ENCODE data around the gene HAVCR1. TPM values are rescaled to one million over a fixed set of nuclear protein-coding genes. Genes with fewer than 3 reads are reported as not detected.
"Not testable (repeated sequence)": the region's sequence is repeated elsewhere in the genome, so short reads cannot be mapped to it uniquely, and the experiment has no call there.

HAVCR1 gene
- total RNA-seq, 1 experiment from 2014 or later = not detected

GRCh38 chr5:157057459-157058370 lies 1.2 kb downstream of the HAVCR1 start (continued):
- TF ChIP-seq ATF6 (CRISPR knock-in tag; IDR thresholded peaks at IDR 0.05) (no peak), GRHL2 (CRISPR knock-in tag; IDR thresholded peaks at IDR 0.05; ENCODE audit: insufficient replicate concordance, severe bottlenecking) (no peak), USF1 (CRISPR knock-in tag; IDR thresholded peaks at IDR 0.05) (no peak), CBFB (CRISPR knock-in tag; IDR thresholded peaks at IDR 0.05; ENCODE audit: low read depth) (no peak), SOX15 (CRISPR knock-in tag; IDR thresholded peaks at IDR 0.05) (no peak), RORB (CRISPR knock-in tag; IDR thresholded peaks at IDR 0.05) (no peak), NR1H2 (CRISPR knock-in tag; IDR thresholded peaks at IDR 0.05) (no peak)

GRCh38 chr5:157056848-157057247 lies 2.1 kb downstream of the HAVCR1 start:
- H3K27me3 Mint-ChIP-seq (ENCODE audit: low read depth); H3K4me3 Mint-ChIP-seq; DNase-seq (ENCODE audit: low spot score); POLR2A ChIA-PET; H3K4me1 Mint-ChIP-seq; H3K36me3 Mint-ChIP-seq; H3K9me3 Mint-ChIP-seq; ATAC-seq; H3K27ac Mint-ChIP-seq; CTCF ChIA-PET: not testable (repeated sequence)

- Mint-ChIP-seq H3K27ac (no peak overlapping the region), H3K4me1 (peaks cover 21% of the 10 kb centered on the region)
- no peak for TF ChIP-seq CDX4 (CRISPR knock-in tag; IDR thresholded peaks at IDR 0.05; ENCODE audit: borderline replicate concordance)
- no peak for TF ChIP-seq HMGA2 (CRISPR knock-in tag; IDR thresholded peaks at IDR 0.05)
- TF ChIP-seq ZBTB21 (CRISPR knock-in tag; IDR thresholded peaks at IDR 0.05; ENCODE audit: borderline replicate concordance) = no peak
- TF ChIP-seq ZNF423 (CRISPR knock-in tag; IDR thresholded peaks at IDR 0.05) = no peak
- TF ChIP-seq GRHL2 (CRISPR knock-in tag; IDR thresholded peaks at IDR 0.05; ENCODE audit: insufficient replicate concordance, severe bottlenecking) = no peak
- TF ChIP-seq FOXK1 (CRISPR knock-in tag; IDR thresholded peaks at IDR 0.05) = no peak
- TF ChIP-seq USF2 (CRISPR knock-in tag; IDR thresholded peaks at IDR 0.05) = no peak
- TF ChIP-seq GTF2I (CRISPR knock-in tag; conservative IDR thresholded peaks at IDR 0.05) = no peak
- no peak for TF ChIP-seq ZNF121 (CRISPR knock-in tag; IDR thresholded peaks at IDR 0.05)
- TF ChIP-seq ATF2 (CRISPR knock-in tag; IDR thresholded peaks at IDR 0.05; ENCODE audit: borderline replicate concordance, low read depth) = no peak
- TF ChIP-seq RELA (CRISPR knock-in tag; IDR thresholded peaks at IDR 0.05; ENCODE audit: borderline replicate concordance) = no peak
- no peak for TF ChIP-seq PRDM15 (CRISPR knock-in tag; IDR thresholded peaks at IDR 0.05)
- TF ChIP-seq ERG (CRISPR knock-in tag; IDR thresholded peaks at IDR 0.05) = no peak
- no peak for TF ChIP-seq ZNF263 (CRISPR knock-in tag; IDR thresholded peaks at IDR 0.05; ENCODE audit: low read depth)
- TF ChIP-seq ZNF317 (CRISPR knock-in tag; IDR thresholded peaks at IDR 0.05; ENCODE audit: borderline replicate concordance, low read depth) = no peak
- TF ChIP-seq RORB (CRISPR knock-in tag; IDR thresholded peaks at IDR 0.05) = no peak
Observed at GRCh38 chr5:157051604-157052245, 7.2 kb downstream of the HAVCR1 start.

More at GRCh38 chr5:157051604-157052245, 7.2 kb downstream of the HAVCR1 start:
- Mint-ChIP-seq H3K9me3 (peaks cover 10% of the 10 kb centered on the region), H3K36me3 (no peaks in the 10 kb centered on the region), H3K4me3 (no peak overlapping the region), H3K27me3 (ENCODE audit: low read depth) (no peaks in the 10 kb centered on the region)
- CTCF ChIA-PET = no interaction called here
- ATAC-seq (no peak), DNase-seq (ENCODE audit: low spot score) (no peak)
- POLR2A ChIA-PET = no interaction called here
